ENCODE data around the gene DCTN1. TPM values are rescaled to one million over a fixed set of nuclear protein-coding genes. Genes with fewer than 3 reads are reported as not detected.

Gene DCTN1
- total RNA-seq, 1 donor from 2014 or later = 165 TPM

DNA sequence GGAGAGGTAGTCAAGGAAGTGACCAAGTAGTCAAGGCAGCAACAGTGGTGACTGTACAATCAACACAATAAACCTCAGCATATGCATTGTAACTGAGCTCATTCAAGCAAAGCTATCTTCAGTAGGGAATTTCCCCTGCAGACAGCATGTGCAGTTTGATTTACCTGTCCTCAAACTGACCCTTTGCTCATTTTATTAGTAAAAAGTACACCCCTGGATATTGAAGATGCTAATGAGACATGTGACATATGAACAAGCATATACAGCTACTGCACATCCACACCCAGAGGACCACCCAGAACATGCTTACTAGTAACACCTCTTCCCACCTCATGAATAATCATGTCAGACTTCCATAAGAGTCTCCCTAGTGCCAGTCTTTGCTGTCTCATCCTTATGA, 25.9 kb upstream of the DCTN1 start:
- no peaks in the 10 kb centered on the region for H3K9me3 Mint-ChIP-seq

DNA sequence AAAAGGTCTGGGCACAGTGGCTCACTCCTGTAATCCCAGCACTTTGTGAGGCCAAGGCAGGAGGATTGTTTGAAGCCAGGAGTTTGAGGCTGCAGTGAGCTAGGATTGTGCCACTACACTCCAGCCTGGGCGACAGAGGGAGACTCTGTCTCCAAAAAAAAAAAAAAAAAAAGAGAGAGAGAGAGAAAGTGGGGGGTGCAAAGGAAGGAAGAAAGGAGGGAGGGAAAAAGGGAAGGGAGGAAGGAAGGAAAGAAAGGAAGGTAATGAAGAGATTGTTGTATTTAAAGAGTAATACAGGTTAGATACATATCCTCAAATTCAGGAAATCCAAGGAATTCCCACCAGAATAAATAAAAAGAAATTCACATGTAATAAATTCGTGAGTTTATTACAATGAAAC, 21.8 kb upstream of the DCTN1 start:
- H3K9me3 Mint-ChIP-seq = no peaks in the 10 kb centered on the region

More for the DNA sequence above, 25.9 kb upstream of the DCTN1 start:
- Mint-ChIP-seq H3K27ac (no peak overlapping the region), H3K36me3 (no peaks in the 10 kb centered on the region), H3K27me3 (peaks cover 26% of the 10 kb centered on the region), H3K4me1 (ENCODE audit: unreplicated experiment) (no peaks in the 10 kb centered on the region), H3K4me3 (no peak overlapping the region)
- TF ChIP-seq, protein P1, sequence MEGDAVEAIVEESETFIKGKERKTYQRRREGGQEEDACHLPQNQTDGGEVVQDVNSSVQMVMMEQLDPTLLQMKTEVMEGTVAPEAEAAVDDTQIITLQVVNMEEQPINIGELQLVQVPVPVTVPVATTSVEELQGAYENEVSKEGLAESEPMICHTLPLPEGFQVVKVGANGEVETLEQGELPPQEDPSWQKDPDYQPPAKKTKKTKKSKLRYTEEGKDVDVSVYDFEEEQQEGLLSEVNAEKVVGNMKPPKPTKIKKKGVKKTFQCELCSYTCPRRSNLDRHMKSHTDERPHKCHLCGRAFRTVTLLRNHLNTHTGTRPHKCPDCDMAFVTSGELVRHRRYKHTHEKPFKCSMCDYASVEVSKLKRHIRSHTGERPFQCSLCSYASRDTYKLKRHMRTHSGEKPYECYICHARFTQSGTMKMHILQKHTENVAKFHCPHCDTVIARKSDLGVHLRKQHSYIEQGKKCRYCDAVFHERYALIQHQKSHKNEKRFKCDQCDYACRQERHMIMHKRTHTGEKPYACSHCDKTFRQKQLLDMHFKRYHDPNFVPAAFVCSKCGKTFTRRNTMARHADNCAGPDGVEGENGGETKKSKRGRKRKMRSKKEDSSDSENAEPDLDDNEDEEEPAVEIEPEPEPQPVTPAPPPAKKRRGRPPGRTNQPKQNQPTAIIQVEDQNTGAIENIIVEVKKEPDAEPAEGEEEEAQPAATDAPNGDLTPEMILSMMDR (conservative IDR thresholded peaks at IDR 0.05) = no peak
- no peak for DNase-seq (ENCODE audit: extremely low spot score, unreplicated experiment)

DNA sequence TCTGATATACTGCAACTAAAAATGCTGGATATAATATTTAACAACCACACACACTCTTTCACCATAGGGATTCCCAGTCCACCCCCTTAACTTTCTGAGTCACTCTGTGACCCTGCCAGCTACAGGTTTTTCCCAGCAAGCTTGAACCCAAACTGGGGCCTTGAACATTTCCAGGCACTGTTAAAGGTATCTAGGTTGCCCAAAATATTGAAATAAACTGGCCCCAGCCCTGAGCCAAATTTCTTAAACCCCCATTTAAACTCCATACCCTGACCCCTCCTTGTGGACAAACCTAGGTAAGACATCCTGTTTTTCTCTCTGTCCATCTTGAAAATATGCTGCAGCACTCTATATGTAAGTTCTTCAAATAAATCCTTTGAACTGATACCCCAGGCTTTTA, 19.7 kb upstream of the DCTN1 start:
- no peak overlapping the region for H3K27ac Mint-ChIP-seq
- peaks cover 3% of the 10 kb centered on the region for H3K27me3 Mint-ChIP-seq
- no peak for DNase-seq (ENCODE audit: extremely low spot score, unreplicated experiment)
- H3K9me3 Mint-ChIP-seq = no peaks in the 10 kb centered on the region
- H3K36me3 Mint-ChIP-seq = no peaks in the 10 kb centered on the region
- TF ChIP-seq, protein P1 (conservative IDR thresholded peaks at IDR 0.05) = peak; percentile 75
- no peak overlapping the region for H3K4me3 Mint-ChIP-seq
- H3K4me1 Mint-ChIP-seq (ENCODE audit: unreplicated experiment) = no peaks in the 10 kb centered on the region

More for the DNA sequence above, 21.8 kb upstream of the DCTN1 start:
- Mint-ChIP-seq H3K27me3 (peaks cover 10% of the 10 kb centered on the region), H3K36me3 (no peaks in the 10 kb centered on the region), H3K4me1 (ENCODE audit: unreplicated experiment) (no peaks in the 10 kb centered on the region), H3K27ac (no peak overlapping the region), H3K4me3 (no peak overlapping the region)
- TF ChIP-seq, protein P1 (conservative IDR thresholded peaks at IDR 0.05) = no peak
- DNase-seq (ENCODE audit: extremely low spot score, unreplicated experiment) = no peak

DNA sequence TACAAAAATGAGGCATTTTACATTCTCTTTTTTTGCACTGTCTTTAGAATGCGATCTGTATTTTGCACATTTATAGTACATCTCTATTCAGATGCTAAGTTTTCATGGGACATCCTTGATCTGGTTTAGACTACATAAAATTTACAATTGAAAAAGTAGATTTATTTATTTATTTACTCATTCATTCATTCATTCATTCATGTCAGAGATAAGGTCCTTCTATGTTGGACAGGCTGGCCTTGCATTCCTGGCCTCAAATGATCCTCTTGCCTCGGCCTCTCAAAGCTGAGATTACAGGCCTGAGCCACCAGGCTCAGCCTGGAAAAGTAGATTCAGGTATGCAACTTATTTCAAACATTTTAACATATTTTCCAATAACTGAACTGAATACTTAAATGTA, 16.0 kb upstream of the DCTN1 start:
- peaks cover under 1% of the 10 kb centered on the region for H3K4me1 Mint-ChIP-seq (ENCODE audit: unreplicated experiment)
- no peak for DNase-seq (ENCODE audit: extremely low spot score, unreplicated experiment)
- TF ChIP-seq, protein P1 (conservative IDR thresholded peaks at IDR 0.05) = peak; percentile 33

DNA sequence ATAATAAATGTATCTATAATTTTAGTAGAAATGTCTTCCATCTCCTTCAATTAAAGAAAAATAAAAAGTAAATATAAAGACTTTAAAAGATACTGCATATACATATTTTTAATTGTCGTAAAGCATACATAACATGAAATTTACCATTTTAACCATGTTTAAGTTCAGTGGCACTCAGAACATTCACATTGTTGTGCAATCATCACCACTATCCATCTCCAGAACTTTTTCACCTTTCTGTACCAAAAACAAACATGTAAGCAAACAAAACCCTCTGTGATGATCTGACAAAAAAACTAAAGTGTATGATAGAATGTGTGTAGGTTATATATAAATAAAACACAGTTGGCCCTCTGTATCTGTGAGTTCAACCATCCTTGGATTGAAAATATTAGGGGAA, 13.4 kb upstream of the DCTN1 start:
- TF ChIP-seq, protein P1 (conservative IDR thresholded peaks at IDR 0.05) = no peak
- H3K4me1 Mint-ChIP-seq (ENCODE audit: unreplicated experiment) = peaks cover 10% of the 10 kb centered on the region
- no peak overlapping the region for H3K27ac Mint-ChIP-seq
- H3K9me3 Mint-ChIP-seq = no peaks in the 10 kb centered on the region
- H3K27me3 Mint-ChIP-seq = no peaks in the 10 kb centered on the region
- H3K36me3 Mint-ChIP-seq = no peaks in the 10 kb centered on the region
- DNase-seq (ENCODE audit: extremely low spot score, unreplicated experiment) = no peak
- H3K4me3 Mint-ChIP-seq = peak overlapping the region; percentile 11

More for the DNA sequence above, 16.0 kb upstream of the DCTN1 start:
- Mint-ChIP-seq H3K36me3 (no peaks in the 10 kb centered on the region), H3K4me3 (no peak overlapping the region), H3K27ac (no peak overlapping the region), H3K27me3 (peaks cover 3% of the 10 kb centered on the region), H3K9me3 (no peaks in the 10 kb centered on the region)

DNA sequence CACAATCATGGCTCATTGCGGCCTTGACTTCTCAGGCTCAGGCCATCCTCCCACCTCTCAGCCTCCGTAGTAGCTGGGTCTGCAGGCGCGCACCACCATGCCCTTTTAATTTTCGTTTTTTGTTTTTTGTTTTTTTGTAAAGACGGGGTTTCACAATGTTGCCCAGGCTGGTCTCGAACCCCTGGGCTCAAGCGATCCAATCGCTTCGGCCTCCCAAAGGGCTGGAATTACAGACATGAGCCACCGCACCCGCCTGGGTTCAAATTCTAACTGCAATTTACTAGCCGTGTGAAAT, 12.3 kb upstream of the DCTN1 start:
- no peaks in the 10 kb centered on the region for H3K9me3 Mint-ChIP-seq
- H3K36me3 Mint-ChIP-seq = no peaks in the 10 kb centered on the region
- H3K4me1 Mint-ChIP-seq (ENCODE audit: unreplicated experiment) = peaks cover 10% of the 10 kb centered on the region
- no peak for DNase-seq (ENCODE audit: extremely low spot score, unreplicated experiment)
- H3K27me3 Mint-ChIP-seq = no peaks in the 10 kb centered on the region
- TF ChIP-seq, protein P1 (conservative IDR thresholded peaks at IDR 0.05) = no peak
- H3K4me3 Mint-ChIP-seq = peak overlapping the region; percentile 68
- H3K27ac Mint-ChIP-seq = peak overlapping the region; percentile 99
